Activated CD8-positive, alpha-beta memory T cell treated with anti-CD3 and anti-CD28 coated beads, Interleukin-2, amount 50 U/mL, for 1 hour (primary cell): ENCODE measurements around the gene KBTBD6.
A peak's percentile ranks its signal among the peaks of the same experiment; 100 is the strongest.
"Not testable (repeated sequence)": the region's sequence is repeated elsewhere in the genome, so short reads cannot be mapped to it uniquely, and the experiment has no call there.

ENCODE experiments used
- DNase-seq: peaks from one replicate; pipeline ENCODE4 v3.0.0-alpha.2; 2020; ENCODE audit errors: extremely low read depth

KBTBD6 gene, protein sequence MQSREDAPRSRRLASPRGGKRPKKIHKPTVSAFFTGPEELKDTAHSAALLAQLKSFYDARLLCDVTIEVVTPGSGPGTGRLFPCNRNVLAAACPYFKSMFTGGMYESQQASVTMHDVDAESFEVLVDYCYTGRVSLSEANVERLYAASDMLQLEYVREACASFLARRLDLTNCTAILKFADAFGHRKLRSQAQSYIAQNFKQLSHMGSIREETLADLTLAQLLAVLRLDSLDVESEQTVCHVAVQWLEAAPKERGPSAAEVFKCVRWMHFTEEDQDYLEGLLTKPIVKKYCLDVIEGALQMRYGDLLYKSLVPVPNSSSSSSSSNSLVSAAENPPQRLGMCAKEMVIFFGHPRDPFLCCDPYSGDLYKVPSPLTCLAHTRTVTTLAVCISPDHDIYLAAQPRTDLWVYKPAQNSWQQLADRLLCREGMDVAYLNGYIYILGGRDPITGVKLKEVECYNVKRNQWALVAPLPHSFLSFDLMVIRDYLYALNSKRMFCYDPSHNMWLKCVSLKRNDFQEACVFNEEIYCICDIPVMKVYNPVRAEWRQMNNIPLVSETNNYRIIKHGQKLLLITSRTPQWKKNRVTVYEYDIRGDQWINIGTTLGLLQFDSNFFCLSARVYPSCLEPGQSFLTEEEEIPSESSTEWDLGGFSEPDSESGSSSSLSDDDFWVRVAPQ

GRCh38 chr13:41132512-41133152 lies at the start of gene KBTBD6:
Gene KBTBD6 (minus strand): TSS chr13:41132802. CDS start chr13:41132511, 291 bp downstream.
- DNase-seq = peak; percentile 81

GRCh38 chr13:41182231-41182630 lies 49.6 kb upstream of the KBTBD6 start:
- no peak for DNase-seq

DNA sequence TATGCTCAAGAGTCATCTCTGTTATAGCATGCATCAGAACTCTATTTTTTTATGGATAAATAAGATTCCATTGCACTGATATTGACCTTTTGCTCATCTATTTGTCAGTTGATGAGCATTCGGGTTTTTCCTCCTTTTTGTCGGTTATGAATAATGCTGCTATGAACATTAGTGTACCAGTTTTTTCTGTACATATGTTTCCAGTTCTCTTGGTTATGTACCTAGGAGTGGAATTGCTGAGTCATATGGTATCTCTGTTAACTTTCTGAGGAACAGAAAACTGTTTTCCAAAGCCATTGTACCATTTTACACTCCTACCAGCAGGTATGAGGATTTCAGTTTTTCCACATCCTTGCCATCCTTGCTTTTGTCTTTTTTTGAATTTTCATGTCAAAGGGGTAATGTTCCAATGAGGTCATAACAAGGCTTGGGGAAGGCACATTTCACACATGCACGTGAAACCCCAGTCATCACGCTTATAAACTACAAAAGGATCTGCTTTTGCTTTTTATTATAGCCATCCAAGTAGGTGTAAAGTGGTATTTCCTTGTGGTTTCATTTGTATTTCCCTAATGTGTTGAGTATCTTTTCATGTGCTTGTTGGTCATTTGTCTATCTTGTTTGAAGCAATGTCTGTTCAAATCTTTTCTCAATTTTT lies 47.1 kb upstream of the KBTBD6 start:
- DNase-seq = no peak

- DNase-seq = no peak
Observed at GRCh38 chr13:41178040-41178439, 45.4 kb upstream of the KBTBD6 start.

- no peak for DNase-seq
Observed at GRCh38 chr13:41177616-41178015, 45.0 kb upstream of the KBTBD6 start.

DNA sequence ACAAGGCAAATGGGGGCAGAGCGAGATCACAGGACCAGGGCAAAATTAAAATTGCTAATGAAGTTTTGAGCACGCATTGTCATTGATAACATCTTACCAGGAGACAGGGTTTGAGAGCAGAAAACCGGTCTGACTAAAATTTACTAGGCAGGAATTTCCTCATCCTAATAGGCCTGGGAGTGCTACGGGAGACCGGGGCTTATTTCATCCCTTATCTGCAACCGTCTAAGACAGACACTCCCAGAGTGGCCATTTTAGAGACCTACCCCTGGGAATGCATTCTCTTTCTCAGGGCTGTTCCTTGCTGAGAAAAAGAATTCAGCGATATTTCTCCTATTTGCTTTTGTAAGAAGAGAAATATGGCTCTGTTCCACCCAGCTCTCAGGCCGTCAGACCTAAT lies 43.0 kb upstream of the KBTBD6 start:
- not testable (repeated sequence) for DNase-seq

DNA sequence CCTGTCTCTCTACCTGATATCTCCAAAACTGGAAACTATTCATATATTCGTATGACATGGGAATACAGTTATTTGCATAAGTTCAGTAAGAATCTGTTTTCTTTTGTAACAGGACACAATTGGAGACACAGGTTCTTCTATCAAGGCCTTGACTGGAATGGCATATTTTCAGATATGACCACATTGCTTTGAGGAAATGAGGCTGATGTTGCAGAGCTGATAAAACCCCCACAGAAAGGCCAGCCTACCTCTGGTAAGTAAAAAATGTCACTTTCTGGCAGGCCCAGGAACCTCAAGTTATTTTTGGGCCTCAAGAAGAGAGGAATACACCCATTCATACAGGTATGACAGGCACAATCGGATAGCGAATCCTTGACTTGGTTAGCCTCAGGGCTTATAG lies 29.5 kb upstream of the KBTBD6 start:
- no peak for DNase-seq

GRCh38 chr13:41159174-41159573 lies 26.6 kb upstream of the KBTBD6 start:
- no peak for DNase-seq

- no peak for DNase-seq
Observed at GRCh38 chr13:41157048-41157717, 24.6 kb upstream of the KBTBD6 start.

DNA sequence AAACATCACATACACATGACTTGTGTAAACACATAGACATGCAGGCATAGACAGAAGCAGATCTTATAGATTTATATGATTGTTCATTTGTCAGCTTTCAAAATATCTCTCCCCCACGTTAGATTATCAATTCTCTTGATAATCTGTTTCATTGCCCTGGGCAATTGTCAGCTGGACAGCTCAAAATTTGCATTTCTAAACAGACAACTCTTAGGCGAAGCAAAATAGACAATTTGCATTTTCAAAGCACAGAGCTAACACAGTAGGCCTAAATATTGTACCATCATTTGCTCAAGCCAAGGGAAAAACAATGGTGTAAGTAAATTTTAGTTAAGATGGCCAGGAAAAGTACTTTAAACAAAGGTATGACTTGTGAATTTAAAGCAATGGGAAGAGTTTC lies 24.0 kb upstream of the KBTBD6 start:
- DNase-seq = no peak

DNA sequence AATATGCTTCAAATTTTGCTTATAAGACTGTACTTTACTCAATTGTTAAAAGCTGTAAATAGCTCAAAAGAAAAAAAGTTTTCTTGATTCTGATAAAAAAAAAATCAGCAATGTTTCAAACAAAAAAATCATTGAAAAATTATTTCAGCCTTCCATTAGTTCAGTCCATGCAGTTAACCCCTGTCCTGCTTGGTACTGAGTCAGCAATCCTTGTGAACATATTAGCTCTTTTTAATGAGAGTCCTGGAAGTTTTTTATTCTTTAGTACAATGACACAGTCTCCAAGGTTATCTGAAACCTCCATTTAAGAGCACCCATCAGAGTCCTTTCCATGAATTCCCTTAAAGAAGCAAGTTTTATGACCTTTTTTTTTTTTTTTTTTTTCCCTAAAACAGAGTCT lies 21.4 kb upstream of the KBTBD6 start:
- DNase-seq = no peak

DNA sequence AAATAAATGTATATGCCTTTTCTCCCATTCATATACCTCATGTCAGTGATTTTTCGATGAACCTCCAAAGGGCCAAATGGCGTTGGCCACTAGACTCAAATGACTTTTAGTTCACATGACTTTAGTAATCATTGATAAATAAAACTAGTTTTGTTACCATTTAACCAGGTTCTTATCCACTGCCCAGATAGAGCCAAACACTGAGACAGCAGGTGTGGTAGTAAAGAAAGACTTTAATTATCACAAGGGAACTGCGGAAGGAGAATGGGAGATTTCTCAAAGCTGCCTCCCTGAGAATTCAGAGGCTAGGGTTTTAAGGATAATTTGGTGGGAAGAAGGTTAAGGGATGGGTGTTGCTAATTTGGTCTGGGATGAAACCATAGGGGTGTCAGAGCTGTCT lies 19.4 kb upstream of the KBTBD6 start:
- no peak for DNase-seq

DNA sequence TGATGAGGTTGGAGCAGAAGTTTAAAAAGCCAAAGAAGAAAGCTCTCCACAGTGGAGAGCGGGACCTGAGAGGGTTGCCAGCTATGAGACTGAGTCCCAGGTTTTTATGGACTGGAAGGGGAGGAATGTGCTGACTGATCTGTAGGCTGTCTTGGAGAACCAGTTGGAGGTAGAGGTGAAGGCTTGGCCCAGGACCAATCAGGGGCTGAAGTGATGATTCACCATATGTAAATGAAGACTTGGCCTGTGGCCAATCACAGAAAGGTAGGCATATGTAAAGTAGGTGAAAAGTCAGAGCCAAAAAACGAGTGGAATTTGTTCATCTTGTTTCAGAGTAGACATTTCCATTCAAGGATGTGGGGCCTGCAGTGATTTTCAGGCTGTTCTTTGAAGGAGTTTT lies 17.5 kb upstream of the KBTBD6 start:
- no peak for DNase-seq

DNA sequence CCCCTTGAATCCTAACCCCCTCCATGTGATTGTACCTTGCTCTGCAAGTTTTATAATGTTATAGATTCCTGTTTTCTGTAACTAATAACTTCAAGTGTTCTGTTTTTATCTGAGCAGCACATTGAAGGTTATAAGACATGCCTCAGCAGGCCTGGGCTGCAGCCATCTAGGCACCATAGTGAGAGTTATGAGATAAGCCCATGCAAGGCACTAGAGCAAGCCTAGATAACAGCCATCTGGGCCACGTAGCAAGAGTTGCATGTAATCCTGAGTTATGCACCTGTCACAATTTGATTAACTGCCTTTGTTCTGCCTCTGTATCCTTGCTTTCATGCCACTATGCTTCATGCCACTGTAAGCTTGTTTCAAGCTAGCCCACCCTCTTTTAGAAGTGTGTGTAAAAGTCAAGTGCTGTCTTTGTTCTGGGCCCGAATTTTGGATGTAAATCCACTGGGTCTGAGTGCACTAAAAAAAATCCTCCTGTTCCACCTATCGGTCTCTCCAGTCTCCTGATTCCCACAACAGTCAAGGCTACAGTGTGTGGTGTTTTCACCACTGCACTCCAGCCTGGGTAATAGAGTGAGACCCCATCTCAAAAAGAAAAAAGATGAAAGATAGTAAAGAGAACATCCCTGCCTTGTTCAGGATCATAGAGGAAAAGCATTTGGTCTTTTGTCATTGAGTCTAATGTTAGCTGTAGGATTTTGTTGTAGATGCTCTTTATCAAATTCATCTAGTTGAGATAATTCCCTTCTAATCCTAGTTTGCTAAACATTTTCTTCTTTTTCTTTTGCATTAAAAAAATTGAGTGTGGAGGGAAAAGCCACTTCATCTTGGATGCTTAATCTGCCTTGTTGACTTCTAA lies 16.0 kb upstream of the KBTBD6 start:
- no peak for DNase-seq

DNA sequence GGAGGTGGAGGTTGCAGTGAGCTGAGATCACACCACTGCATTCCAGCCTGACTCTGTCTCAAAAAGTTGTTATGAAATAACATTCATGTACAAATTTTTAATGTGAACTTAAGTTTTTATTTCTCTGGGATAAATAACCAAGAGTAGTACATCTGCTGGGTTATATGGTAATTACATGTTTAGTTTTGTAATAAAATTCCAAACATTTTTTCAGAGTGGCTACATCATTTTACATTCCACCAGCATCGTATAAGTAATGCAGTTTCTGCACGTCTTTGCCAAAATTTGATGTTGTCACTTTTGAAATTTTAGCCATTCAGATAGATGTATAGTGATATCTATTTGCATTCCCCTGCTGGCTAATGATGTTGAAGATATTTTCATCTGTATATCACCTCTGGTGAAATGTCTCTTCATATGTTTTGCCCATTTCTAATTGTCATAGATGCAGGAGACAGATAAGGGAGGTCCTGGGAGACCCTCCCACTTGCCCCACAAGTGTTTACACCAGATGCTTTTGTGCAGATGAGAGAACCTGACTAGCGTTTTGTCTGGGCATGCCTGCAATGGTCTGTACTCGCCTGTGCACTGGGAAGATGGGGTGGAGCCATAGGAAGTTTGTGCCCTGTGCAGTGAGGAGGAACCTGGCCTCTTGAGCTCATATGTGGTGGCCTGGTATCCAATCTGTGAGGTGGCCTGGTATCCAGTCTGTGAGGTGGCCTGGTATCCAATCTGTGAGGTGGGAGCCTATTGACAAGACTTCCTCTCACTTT lies 12.7 kb upstream of the KBTBD6 start:
- DNase-seq = no peak

DNA sequence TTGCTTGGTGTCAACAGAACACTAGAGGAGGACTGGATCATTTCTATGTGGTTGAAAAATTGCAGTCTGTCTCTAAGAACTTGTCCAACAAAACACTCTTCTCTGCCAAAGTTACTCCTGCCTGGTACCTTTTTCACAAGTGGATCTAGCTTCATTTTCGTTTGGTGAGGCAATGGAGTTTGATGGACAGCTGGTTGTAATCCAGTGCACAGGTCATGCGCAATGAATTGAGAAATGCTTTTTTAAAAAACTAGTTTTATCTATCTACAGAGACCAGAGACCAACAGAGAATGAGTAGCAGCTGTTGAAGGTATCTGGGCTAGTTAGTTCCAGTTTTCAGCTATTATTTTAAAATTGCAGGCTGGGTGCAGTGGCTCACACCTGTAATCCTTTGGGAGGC lies 12.0 kb upstream of the KBTBD6 start:
- no peak for DNase-seq

DNA sequence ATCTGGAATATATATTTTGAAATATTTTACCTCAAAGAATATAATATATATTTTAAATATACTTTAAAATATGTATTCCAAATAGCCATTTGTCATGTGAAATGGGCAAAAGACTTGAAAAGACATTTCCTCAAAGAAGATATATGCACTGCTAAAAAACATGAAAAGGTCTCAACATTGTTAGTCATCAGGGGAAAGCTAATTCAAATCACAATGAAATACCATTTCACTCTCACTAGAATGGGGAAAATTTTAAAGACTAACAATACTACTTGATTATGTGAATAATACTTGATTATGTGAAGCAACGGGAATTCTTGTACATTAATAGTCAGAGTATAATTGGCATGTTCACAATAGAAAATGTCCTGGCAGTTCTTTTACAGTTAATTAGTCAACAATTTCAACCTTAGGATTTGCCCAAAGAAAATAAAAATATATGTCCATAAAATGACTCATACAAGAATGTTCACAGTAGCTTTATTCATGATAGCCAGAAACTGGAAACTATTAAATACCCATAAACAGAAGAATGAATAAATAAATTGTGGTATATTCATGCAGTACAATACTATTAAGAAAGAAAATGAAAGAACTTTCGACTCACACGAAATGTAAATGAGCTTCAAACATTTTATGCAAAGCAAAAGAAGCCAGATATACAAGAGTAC lies 6.8 kb upstream of the KBTBD6 start:
- no peak for DNase-seq

DNA sequence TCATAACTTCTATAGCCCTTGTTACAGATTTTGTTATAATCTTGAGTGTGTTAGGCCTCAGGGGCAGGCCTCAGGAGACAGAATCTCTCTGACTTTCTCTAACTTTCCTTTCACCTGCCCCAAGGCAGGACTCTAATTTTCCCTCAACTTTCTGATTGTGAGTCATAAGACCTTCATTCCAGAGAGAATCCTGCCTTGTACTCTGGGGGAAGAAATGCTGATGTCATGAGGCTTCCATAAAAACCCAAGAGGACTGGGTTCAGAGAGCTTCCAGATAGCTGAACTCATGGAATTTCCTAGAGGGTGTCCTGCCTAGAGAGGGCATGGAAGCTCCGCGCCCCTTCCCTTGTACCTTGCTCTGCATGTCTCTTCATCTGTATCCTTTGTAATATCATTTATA lies 5.3 kb upstream of the KBTBD6 start:
- no peak for DNase-seq

- DNase-seq = no peak
Observed at GRCh38 chr13:41137241-41137640, 4.6 kb upstream of the KBTBD6 start.
